ENCODE data around the gene TREX2. TPM values are rescaled to one million over a fixed set of nuclear protein-coding genes. Genes with fewer than 3 reads are reported as not detected.
A peak's percentile ranks its signal among the peaks of the same experiment; 100 is the strongest.

The TREX2 gene
- total and polyA plus RNA-seq, 7 donors = 0.16 to 3.6 (median 1.7) TPM; not detected in 3

DNA sequence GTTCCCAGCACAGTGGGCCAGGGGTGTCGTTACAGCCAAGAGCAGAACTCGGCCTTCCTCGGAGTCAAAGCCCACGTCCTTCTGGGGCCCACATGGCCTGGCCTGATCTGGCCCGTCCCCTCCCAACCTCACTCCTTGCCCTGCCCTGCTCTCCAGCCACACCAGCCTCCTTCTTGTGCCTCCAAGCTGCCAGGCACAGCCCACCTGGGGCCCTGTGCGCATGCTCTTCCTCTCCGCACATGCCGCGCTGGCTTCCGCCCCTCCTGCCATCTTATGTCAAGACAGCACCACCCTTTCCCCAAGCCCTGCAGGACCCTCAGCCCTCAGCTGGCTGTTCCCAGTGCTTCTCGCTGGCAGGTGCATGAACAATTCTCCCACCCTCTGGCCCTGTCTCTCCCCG, 17.7 kb upstream of the TREX2 start:
- Histone ChIP-seq H3K27me3 (no peaks in the 10 kb centered on the region), H3K36me3 (peaks cover 0 to 5% (median 0%) of the 10 kb centered on the region in 4 donors), H3K4me3 (no peak overlapping the region), H3K9me3 (no peaks in the 10 kb centered on the region), H3K4me1 (peaks cover 0 to under 1% (median 0%) of the 10 kb centered on the region in 4 donors), H3K27ac (no peak overlapping the region)
- intact Hi-C loops (cut with DNase I) = no loop called here
- 81 to 95% methylated on average over 12 of the region's 12 CpGs for WGBS, 2 donors
- DNase-seq = no peak
- TF ChIP-seq POLR2A (IDR thresholded peaks at IDR 0.05) (no peak), POLR2AphosphoS5 (IDR thresholded peaks at IDR 0.05) (no peak), EP300 (IDR thresholded peaks at IDR 0.05) (no peak), CTCF (IDR thresholded peaks at IDR 0.05) (no peak)

DNA sequence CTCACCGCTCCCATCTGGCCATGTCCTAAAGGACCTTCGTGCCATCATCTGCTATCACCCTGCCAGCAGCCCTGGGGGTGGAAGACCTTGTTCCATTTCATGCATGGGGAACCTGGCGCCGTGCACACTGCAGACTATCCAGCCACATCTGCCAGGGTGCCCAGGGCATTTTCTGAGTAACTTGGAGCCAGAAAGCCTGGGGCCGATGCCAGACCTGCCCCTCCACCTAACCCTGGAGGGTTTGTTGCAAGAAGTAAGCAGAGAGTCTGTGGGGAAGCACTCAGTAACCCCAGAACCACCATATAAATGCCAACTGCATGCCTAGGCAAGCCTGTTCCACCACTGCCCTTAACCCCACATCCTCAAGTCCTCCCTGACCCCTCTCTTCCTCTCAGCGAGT, 17.2 kb upstream of the TREX2 start:
- no peak overlapping the region for H3K27ac ChIP-seq
- no peaks in the 10 kb centered on the region for H3K9me3 ChIP-seq
- no peak for TF ChIP-seq POLR2AphosphoS5 (IDR thresholded peaks at IDR 0.05)
- no peak for TF ChIP-seq CTCF (IDR thresholded peaks at IDR 0.05)
- TF ChIP-seq EP300 (IDR thresholded peaks at IDR 0.05) = no peak
- TF ChIP-seq POLR2A (IDR thresholded peaks at IDR 0.05) = no peak
- peaks cover 0 to 5% (median 0%) of the 10 kb centered on the region in 4 donors for H3K36me3 ChIP-seq
- no peak for DNase-seq
- H3K4me1 ChIP-seq = no peaks in the 10 kb centered on the region
- H3K4me3 ChIP-seq = no peak overlapping the region
- intact Hi-C loops (cut with DNase I) = no loop called here
- 95 to 97% methylated on average over 6 of the region's 6 CpGs for WGBS, 2 donors
- no peaks in the 10 kb centered on the region for H3K27me3 ChIP-seq

GRCh38 chrX:153462291-153462690, 16.4 kb upstream of the TREX2 start:
- Histone ChIP-seq H3K36me3 (peaks cover 0 to 5% (median 0%) of the 10 kb centered on the region in 4 donors), H3K4me1 (no peaks in the 10 kb centered on the region), H3K27me3 (no peaks in the 10 kb centered on the region), H3K4me3 (no peak overlapping the region), H3K9me3 (no peaks in the 10 kb centered on the region), H3K27ac (no peak overlapping the region)
- WGBS, 2 donors = 95% methylated on average over 10 of the region's 10 CpGs
- DNase-seq = no peak
- TF ChIP-seq EP300 (IDR thresholded peaks at IDR 0.05) = no peak
- TF ChIP-seq CTCF (IDR thresholded peaks at IDR 0.05) = no peak
- no peak for TF ChIP-seq POLR2AphosphoS5 (IDR thresholded peaks at IDR 0.05)
- no peak for TF ChIP-seq POLR2A (IDR thresholded peaks at IDR 0.05)
- intact Hi-C loops (cut with DNase I) = no loop called here

DNA sequence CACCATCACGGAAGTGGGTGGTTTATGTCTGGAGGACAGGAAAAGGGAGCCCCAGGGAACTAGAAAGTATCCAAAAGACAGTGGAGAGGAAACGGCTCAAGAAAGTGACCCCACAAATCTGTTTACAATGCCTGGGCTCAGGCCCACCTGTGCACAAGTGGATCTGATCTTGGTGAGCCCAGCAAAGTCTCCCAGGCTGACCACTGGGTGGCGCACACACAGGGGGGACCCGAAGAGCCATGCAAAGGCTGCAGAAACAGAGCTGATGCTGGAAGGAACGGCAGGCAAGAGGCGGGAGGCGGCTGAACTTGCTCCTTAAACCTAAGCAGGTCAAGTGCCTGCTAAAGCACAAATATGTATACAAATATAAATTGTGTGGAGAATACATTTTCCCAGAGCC, 15.0 kb upstream of the TREX2 start:
- H3K9me3 ChIP-seq = no peaks in the 10 kb centered on the region
- 49 to 50% methylated on average over 7 of the region's 7 CpGs for WGBS, 2 donors
- peaks cover 0 to 5% (median 0%) of the 10 kb centered on the region in 4 donors for H3K36me3 ChIP-seq
- intact Hi-C loops (cut with DNase I) = no loop called here
- peaks cover 0 to 6% (median 0%) of the 10 kb centered on the region in 4 donors for H3K4me1 ChIP-seq
- no peak overlapping the region for H3K4me3 ChIP-seq
- no peak overlapping the region for H3K27ac ChIP-seq
- no peak for TF ChIP-seq EP300 (IDR thresholded peaks at IDR 0.05)
- peak in 2 of 4 experiments; percentile 42 to 52 for TF ChIP-seq CTCF (IDR thresholded peaks at IDR 0.05)
- no peaks in the 10 kb centered on the region for H3K27me3 ChIP-seq
- DNase-seq = no peak

- Histone ChIP-seq H3K4me1 (peaks cover 0 to 6% (median 0%) of the 10 kb centered on the region in 4 donors), H3K36me3 (peaks cover 0 to 5% (median 0%) of the 10 kb centered on the region in 4 donors), H3K27ac (no peak overlapping the region), H3K9me3 (no peaks in the 10 kb centered on the region), H3K27me3 (no peaks in the 10 kb centered on the region), H3K4me3 (no peak overlapping the region)
- WGBS, 2 donors = 92 to 94% methylated on average over 4 of the region's 4 CpGs
- TF ChIP-seq CTCF (IDR thresholded peaks at IDR 0.05) = no peak
- TF ChIP-seq EP300 (IDR thresholded peaks at IDR 0.05) = no peak
- TF ChIP-seq POLR2AphosphoS5 (IDR thresholded peaks at IDR 0.05) = no peak
- no peak for TF ChIP-seq POLR2A (IDR thresholded peaks at IDR 0.05)
- intact Hi-C loops (cut with DNase I) = no loop called here
- DNase-seq = no peak
Measured at GRCh38 chrX:153459986-153460385, 14.1 kb upstream of the TREX2 start.
